Osteoblast (primary cell): ENCODE data around the gene PCCA. TPM values are rescaled to one million over a fixed set of nuclear protein-coding genes. Genes with fewer than 3 reads are reported as not detected.
"Not testable (repeated sequence)": the region's sequence is repeated elsewhere in the genome, so short reads cannot be mapped to it uniquely, and the experiment has no call there.

Experiments
- DNase-seq: peaks from one replicate; pipeline ENCODE4 v3.0.0; 2011; ENCODE audit warnings: low spot score, mixed read lengths; ENCODE audit not compliant: insufficient read length; ENCODE audit errors: missing footprints
- H2AFZ ChIP-seq: 2 replicates; pipeline ENCODE4 v1.6.0; 2011; ENCODE audit warnings: mild to moderate bottlenecking, low read length
- H3K27ac ChIP-seq: 2 replicates; pipeline ENCODE4 v1.5.1; 2011; ENCODE audit warnings: mild to moderate bottlenecking, low read depth, low read length, moderate library complexity
- H3K27me3 ChIP-seq: 2 replicates; pipeline ENCODE4 v1.6.0; 2012; ENCODE audit warnings: mild to moderate bottlenecking, control low read depth, inconsistent platforms, low read length, moderate library complexity; ENCODE audit not compliant: insufficient read depth
- H3K36me3 ChIP-seq: 2 replicates; pipeline ENCODE4 v1.5.1; 2011; ENCODE audit warnings: mild to moderate bottlenecking, low read length, control low read depth, moderate library complexity; ENCODE audit not compliant: insufficient read depth
- H3K4me1 ChIP-seq: 2 replicates; pipeline ENCODE4 v1.5.1; 2011; ENCODE audit warnings: mild to moderate bottlenecking, low read length, control low read depth, moderate library complexity; ENCODE audit not compliant: insufficient read depth
- H3K4me2 ChIP-seq: 2 replicates; pipeline ENCODE4 v1.6.0; 2011; ENCODE audit warnings: mild to moderate bottlenecking, low read length; ENCODE audit not compliant: insufficient read depth
- H3K4me3 ChIP-seq: fragments of 200-600 bp; sonication (generic); 3 replicates; pipeline ENCODE4 v1.5.1; 2012; ENCODE audit warnings: mild to moderate bottlenecking, low read length, inconsistent platforms; ENCODE audit not compliant: insufficient read depth
- H3K79me2 ChIP-seq: 2 replicates; pipeline ENCODE4 v1.6.0; 2012; ENCODE audit warnings: mild to moderate bottlenecking, low read length, control low read depth, inconsistent platforms; ENCODE audit not compliant: insufficient read depth
- H3K9me3 ChIP-seq: 2 replicates; pipeline ENCODE4 v1.5.1; 2011; ENCODE audit warnings: low read depth, low read length, control low read depth
- H4K20me1 ChIP-seq: 2 replicates; pipeline ENCODE4 v1.6.0; 2012; ENCODE audit warnings: mild to moderate bottlenecking, low read length, control low read depth; ENCODE audit not compliant: insufficient read depth
- CTCF ChIP-seq: IDR thresholded peaks from 2 replicates; pipeline ENCODE4 v1.5.1; 2011; ENCODE audit warnings: mild to moderate bottlenecking, low read depth, low read length, moderate library complexity; ENCODE audit errors: extremely low read depth
- total RNA-seq: library from RNA; depleted of rRNA; stranded (reverse); fragments of >200 nt; gene quantifications from 2 replicates; pipeline ENCODE4 v1.2.3, GENCODE V29; 2012

PCCA gene
- total RNA-seq, 1 donor, result 40.5 TPM

DNA sequence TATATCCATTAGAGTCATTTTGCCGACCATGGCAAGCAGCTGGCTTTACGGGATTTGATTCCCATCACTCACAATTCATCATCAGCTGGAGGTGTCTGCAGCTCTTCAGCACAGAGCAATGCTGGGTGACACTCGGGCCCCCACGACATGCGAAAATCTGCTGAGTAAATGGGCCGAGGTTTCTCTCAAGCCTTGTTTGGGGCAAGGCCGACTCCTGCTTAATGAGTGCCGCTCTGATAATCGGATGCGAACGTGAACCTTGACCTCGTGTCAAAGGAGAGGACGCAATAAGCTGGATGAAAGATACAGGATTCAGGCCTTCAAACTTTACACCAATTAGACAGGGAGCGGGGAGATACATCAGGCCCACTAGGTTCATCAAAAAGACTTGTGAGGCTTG is 434.5 kb downstream of the PCCA start:
- no peak for DNase-seq
- Histone ChIP-seq H2AFZ (no peak overlapping the region), H3K27ac (no peak overlapping the region), H3K9me3 (no peaks in the 10 kb centered on the region), H3K4me1 (no peaks in the 10 kb centered on the region), H4K20me1 (no peaks in the 10 kb centered on the region), H3K79me2 (no peaks in the 10 kb centered on the region), H3K4me2 (no peak overlapping the region), H3K27me3 (no peaks in the 10 kb centered on the region), H3K4me3 (no peak overlapping the region), H3K36me3 (no peaks in the 10 kb centered on the region)
- no peak for TF ChIP-seq CTCF

GRCh38 chr13:100523981-100524386 is 435.1 kb downstream of the PCCA start:
- Histone ChIP-seq H2AFZ (no peak overlapping the region), H3K9me3 (no peaks in the 10 kb centered on the region), H3K27ac (no peak overlapping the region), H4K20me1 (no peaks in the 10 kb centered on the region), H3K36me3 (no peaks in the 10 kb centered on the region), H3K4me1 (no peaks in the 10 kb centered on the region), H3K4me3 (no peak overlapping the region), H3K27me3 (no peaks in the 10 kb centered on the region), H3K4me2 (no peak overlapping the region), H3K79me2 (no peaks in the 10 kb centered on the region)
- DNase-seq, result no peak
- TF ChIP-seq CTCF, result no peak

DNA sequence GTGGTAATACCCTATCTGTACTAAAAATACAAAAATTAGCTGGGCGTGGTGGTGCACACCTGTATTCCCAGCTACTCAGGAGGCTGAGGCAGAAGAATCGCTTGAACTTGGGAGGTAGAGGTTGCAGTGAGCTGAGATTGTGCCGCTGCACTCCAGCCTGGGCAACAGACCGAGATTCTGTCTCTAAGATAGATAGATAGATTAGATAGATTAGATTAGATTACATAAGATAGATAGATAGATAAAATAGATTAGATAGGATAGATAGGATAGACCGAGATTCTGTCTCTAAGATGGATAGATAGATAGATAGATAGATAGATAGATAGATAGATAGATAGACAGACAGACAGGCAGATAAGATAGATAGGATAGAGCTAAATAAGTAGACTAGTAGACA is 435.8 kb downstream of the PCCA start:
- not testable (repeated sequence) for H3K4me3 ChIP-seq, H3K27ac ChIP-seq, H3K27me3 ChIP-seq, H3K36me3 ChIP-seq, H2AFZ ChIP-seq, H4K20me1 ChIP-seq, DNase-seq, H3K79me2 ChIP-seq, H3K4me2 ChIP-seq, H3K4me1 ChIP-seq, H3K9me3 ChIP-seq

GRCh38 chr13:100525453-100526317 is 436.8 kb downstream of the PCCA start:
- no peak overlapping the region for H3K27ac ChIP-seq

More at GRCh38 chr13:100525453-100526317, 436.8 kb downstream of the PCCA start:
- Histone ChIP-seq H3K79me2 (no peaks in the 10 kb centered on the region), H3K4me1 (no peaks in the 10 kb centered on the region), H3K4me2 (no peak overlapping the region), H3K36me3 (peaks cover under 1% of the 10 kb centered on the region), H2AFZ (no peak overlapping the region), H3K27me3 (no peaks in the 10 kb centered on the region), H3K9me3 (no peaks in the 10 kb centered on the region), H3K4me3 (no peak overlapping the region), H4K20me1 (no peaks in the 10 kb centered on the region)
- peak; percentile 73 for DNase-seq
- TF ChIP-seq CTCF, result no peak
